T-helper 2 cell treated with Interferon-gamma antibody and Interleukin-4, amounts not matched to agents 100 ng/mL and 5 ng/mL, for 36 hours (primary cell): ENCODE data around the gene SCNN1A. TPM values are rescaled to one million over a fixed set of nuclear protein-coding genes. Genes with fewer than 3 reads are reported as not detected.

Experiments
- intact Hi-C: fragments of 100-400 bp; cut with micrococcal nuclease; formaldehyde crosslinking; loops from one replicate; pipeline ENCODE4 v1.15.1; 2023
- total RNA-seq: library from RNA; stranded (reverse); gene quantifications from 2 replicates; pipeline ENCODE4 v1.2.3, GENCODE V29; 2022

SCNN1A gene
- 0.09 and 0.32 TPM in 2 replicates for total RNA-seq

GRCh38 chr12:6375269-6376078, at the start of gene SCNN1A:
SCNN1A (minus strand) TSS chr12:6375563; CDS start chr12:6374783, 780 bp downstream.
- intact Hi-C loops: no loop called here

GRCh38 chr12:6424866-6425265, 49.5 kb upstream of the SCNN1A start:
- intact Hi-C loops: no loop called here

DNA sequence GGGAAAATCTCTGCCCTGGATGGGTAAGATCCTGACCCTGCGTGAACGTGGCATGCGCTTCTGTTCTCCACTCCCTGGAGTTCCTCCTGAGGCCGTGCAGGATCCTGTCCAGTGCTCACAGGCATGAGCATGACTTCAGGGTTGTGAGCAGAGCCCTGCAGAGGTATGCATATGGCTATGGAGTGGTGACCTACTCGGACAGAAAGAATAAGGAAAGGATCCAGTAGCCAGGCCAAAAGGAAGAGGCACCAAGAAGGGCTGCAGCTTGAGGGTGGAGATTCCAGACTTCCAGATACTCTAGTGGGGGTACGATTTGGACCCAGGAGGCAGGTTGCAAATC, 48.6 kb upstream of the SCNN1A start:
- intact Hi-C loops: no loop called here

GRCh38 chr12:6423267-6424007, 48.1 kb upstream of the SCNN1A start:
- intact Hi-C loops: loop anchor here (1.0 to 2.0 kb wide), 7 partner anchors 42 to 595 kb away; partner anchors contain the start of genes GAPDH, IFFO1, LPCAT3 and NCAPD2

GRCh38 chr12:6420364-6420763, 45.0 kb upstream of the SCNN1A start:
- intact Hi-C loops: no loop called here

GRCh38 chr12:6418796-6419195, 43.4 kb upstream of the SCNN1A start:
- intact Hi-C loops: loop anchor here (5.0 kb wide), 1 partner anchor 96 kb away; no protein-coding TSS in a partner anchor

DNA sequence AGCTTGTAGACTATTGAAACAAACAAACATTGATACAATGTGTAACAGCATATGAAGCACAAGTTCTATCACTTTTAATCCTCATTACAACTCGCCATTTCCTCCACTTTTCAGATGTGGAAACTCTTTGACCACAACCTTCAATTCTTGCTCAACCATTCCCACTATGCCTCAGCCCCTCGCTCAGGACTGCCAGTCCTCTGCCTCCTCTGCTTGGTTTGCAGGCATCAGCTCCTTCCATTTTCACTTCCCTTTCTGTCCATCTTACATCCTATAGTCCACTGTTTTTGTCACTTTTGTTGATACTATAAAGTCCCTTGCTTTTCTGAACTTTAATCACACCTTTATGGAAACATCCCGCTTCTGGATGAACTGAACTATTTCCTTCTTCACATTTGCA, 41.2 kb upstream of the SCNN1A start:
- intact Hi-C loops: loop anchor here (5.0 kb wide), 1 partner anchor 94 kb away; no protein-coding TSS in a partner anchor

GRCh38 chr12:6407236-6407954, 32.0 kb upstream of the SCNN1A start:
- intact Hi-C loops: no loop called here

DNA sequence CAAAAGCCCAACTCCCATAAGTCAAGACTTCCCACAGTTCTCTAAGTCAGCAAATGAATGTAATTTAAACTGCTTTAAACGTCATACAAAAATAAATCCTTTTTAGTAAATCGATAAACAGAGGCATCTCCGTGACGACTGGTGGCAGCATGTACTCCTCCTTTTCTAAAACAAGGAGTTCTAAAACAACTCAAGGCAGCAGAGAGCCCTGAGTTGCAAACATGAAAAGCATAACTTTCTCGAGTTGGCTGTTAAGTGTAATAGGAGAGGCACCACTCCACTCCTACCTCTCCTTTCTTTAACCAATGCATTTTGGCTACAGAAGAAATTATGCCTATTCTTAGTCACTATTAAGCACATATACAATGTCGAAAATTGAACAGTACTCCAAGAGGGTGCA, 30.6 kb upstream of the SCNN1A start:
- intact Hi-C loops: no loop called here

DNA sequence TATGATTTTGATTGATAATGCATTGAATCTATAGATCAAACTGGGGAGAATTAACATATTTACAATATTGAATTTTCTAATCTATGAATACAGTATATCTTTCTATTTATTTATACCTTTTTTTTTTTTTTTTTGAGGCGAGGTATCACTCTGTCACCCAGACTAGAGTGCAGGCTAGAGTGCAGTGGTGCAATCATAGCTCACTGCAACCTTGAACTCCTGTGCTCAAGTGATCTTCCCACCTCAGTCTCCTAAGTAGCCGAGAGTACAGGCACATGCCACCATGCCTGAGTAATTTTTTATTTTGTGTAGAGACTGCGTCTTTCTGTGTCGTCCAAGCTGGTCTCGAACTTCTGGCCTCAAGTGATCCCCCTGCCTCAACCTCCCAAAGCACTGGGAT, 29.0 kb upstream of the SCNN1A start:
- intact Hi-C loops: no loop called here

GRCh38 chr12:6399884-6400644, 24.7 kb upstream of the SCNN1A start:
- intact Hi-C loops: no loop called here

DNA sequence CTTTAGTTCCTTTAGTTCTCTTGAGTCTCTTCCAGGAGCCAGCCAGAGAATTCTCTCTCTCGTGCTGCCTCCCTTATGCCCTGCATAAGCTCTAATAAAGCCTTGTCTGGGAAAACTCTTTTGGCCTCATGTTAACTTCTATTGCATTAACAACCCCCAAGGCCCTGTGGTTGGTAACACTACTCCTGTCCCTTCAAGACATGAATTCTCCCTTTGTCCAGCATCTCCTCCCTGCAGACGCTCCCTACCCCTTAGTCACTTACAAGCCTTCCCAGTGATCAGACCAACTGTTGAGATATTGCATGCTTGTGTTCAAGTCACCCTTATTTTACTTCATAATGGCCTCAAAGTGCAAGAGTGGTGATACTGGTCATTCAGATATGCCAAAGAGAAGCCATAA, 20.7 kb upstream of the SCNN1A start:
- intact Hi-C loops: no loop called here

- intact Hi-C loops: no loop called here
These were observed 19.0 kb upstream of the SCNN1A start for GRCh38 chr12:6394398-6394797.

- intact Hi-C loops: no loop called here
These were observed 17.7 kb upstream of the SCNN1A start for GRCh38 chr12:6393109-6393508.

- intact Hi-C loops: no loop called here
These were observed 17.1 kb upstream of the SCNN1A start for GRCh38 chr12:6392504-6392903.

- intact Hi-C loops: no loop called here
These were observed 15.7 kb upstream of the SCNN1A start for GRCh38 chr12:6391013-6391412.

DNA sequence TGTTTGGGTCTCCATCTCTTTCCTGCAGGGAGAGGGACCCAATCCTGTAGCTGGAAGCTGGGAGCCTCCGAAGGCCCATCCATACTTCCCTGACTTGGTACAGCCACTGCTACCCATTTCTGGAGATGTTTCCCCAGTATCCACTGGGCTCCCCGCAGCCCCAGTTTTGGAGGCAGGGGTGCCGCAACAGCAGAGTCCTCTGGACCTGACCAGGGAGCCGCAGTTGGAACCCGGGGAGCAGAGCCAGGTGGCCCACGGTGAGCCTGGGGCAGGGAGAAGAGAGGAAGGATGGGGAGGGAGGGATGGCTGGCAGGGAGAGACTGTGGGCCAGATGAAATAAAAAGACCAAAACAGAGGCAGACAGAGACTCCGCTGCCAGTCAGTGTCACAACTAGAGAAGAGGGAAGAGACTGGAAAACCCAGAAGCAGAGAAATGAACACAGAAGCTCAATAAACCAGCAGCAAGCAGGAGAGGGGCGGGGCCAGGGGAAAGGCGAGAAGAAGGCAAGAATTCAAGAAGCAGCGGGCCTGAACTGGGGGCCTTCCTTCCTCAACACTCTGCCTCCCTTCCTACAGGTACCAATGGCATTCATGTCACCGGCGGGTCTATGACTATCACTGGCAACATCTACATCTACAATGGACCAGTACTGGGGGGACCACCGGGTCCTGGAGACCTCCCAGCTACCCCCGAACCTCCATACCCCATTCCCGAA, 14.9 kb upstream of the SCNN1A start:
- intact Hi-C loops: no loop called here

- intact Hi-C loops: no loop called here
These were observed 12.2 kb upstream of the SCNN1A start for GRCh38 chr12:6387541-6387940.

DNA sequence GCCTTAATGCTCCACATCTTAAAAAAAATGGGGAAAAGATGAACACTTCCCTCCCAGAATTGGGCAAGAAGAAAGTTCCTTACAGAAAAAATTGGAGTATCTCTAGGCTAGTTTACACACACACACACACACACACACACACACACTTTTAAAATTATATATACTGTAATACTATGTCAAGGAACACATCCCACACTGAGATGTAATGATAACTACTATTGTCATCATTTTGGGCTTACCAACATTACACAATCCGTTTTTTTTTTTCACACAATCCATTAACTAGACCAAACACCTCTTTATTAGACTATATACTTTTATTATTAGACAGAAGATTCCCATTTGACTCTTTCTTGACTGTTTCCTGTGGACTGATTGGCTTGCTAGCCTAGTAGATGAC, 11.1 kb upstream of the SCNN1A start:
- intact Hi-C loops: no loop called here

- intact Hi-C loops: no loop called here
These were observed 10.7 kb upstream of the SCNN1A start for GRCh38 chr12:6386038-6386437.
